Liver (tissue), 3 donors: ENCODE measurements around the gene TTC21A.

Experiments
- CTCF ChIP-seq: fragments of 150-350 bp; IDR thresholded peaks from 2 replicates; pipeline ENCODE4 v1.5.1; 2017; ENCODE audit warnings: improper control_type of control experiment, low read depth, low read length; ENCODE audit not compliant: missing input control
- EGR1 ChIP-seq, 2 donors: IDR thresholded peaks; 2 replicates each; pipeline ENCODE4 v1.6.1; 2016 to 2018; ENCODE audit warnings: antibody characterized with exemption in 2 of 2, low read depth in 2 of 2
- GABPA ChIP-seq, 2 donors: IDR thresholded peaks in 1 of 2; conservative IDR thresholded peaks in 1 of 2; 2 replicates each; pipeline ENCODE4 v1.6.1; 2016; ENCODE audit warnings: antibody characterized with exemption in 2 of 2, mild to moderate bottlenecking in 1 of 2, moderate library complexity in 1 of 2
- JUND ChIP-seq, 2 donors: IDR thresholded peaks; 2 replicates each; pipeline ENCODE4 v1.6.1; 2016; ENCODE audit warnings: antibody characterized with exemption in 2 of 2
- NR2F2 ChIP-seq: IDR thresholded peaks from 2 replicates; pipeline ENCODE4 v1.6.1; 2016; ENCODE audit warnings: antibody characterized with exemption
- RAD21 ChIP-seq, 2 donors: IDR thresholded peaks; 2 replicates each; pipeline ENCODE4 v1.6.1; 2016; ENCODE audit warnings: antibody characterized with exemption in 2 of 2, mild to moderate bottlenecking in 2 of 2
- REST ChIP-seq: IDR thresholded peaks from 2 replicates; pipeline ENCODE4 v1.6.1; 2016; ENCODE audit warnings: antibody characterized with exemption, mild to moderate bottlenecking
- TF ChIP-seq, protein P1 (sequence below): IDR thresholded peaks from 2 replicates; pipeline ENCODE4 v1.6.1; 2016; ENCODE audit warnings: antibody characterized with exemption
- donor health status: healthy.
- donor health status: healthy.

GRCh38 chr3:39067286-39067685, 40.2 kb upstream of the TTC21A start:
- TF ChIP-seq CTCF: no peak
- TF ChIP-seq GABPA (IDR thresholded peaks at IDR 0.05 in 1 of 2, conservative IDR thresholded peaks at IDR 0.05 in 1 of 2): no peak
- no peak for TF ChIP-seq EGR1 (IDR thresholded peaks at IDR 0.05; ENCODE audit: low read depth in 2 of 2)
- TF ChIP-seq, protein P1, sequence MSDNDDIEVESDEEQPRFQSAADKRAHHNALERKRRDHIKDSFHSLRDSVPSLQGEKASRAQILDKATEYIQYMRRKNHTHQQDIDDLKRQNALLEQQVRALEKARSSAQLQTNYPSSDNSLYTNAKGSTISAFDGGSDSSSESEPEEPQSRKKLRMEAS: no peak
- TF ChIP-seq JUND (IDR thresholded peaks at IDR 0.05): no peak
- TF ChIP-seq RAD21 (IDR thresholded peaks at IDR 0.05): no peak
- TF ChIP-seq REST: no peak
- no peak for TF ChIP-seq NR2F2
